ENCODE results near the gene RPIA.
"Not testable (repeated sequence)": the region's sequence is repeated elsewhere in the genome, so short reads cannot be mapped to it uniquely, and the experiment has no call there.

The RPIA gene

GRCh38 chr2:88691339-88692183 is at the start of gene RPIA:
TSS of gene RPIA (plus strand) at chr2:88691673. CDS start at chr2:88691699, 26 bp downstream.
- peak; percentile 96 to 97 for DNase-seq (ENCODE audit: low read depth in 1 of 2, low spot score in 1 of 2)

GRCh38 chr2:88642278-88642677 is 49.2 kb upstream of the RPIA start:
- no peak for DNase-seq (ENCODE audit: low read depth in 1 of 2, low spot score in 1 of 2)

GRCh38 chr2:88645291-88645882 is 46.1 kb upstream of the RPIA start:
- not testable (repeated sequence) for DNase-seq (ENCODE audit: low read depth in 1 of 2, low spot score in 1 of 2)

GRCh38 chr2:88651646-88652045 is 39.8 kb upstream of the RPIA start:
- no peak for DNase-seq (ENCODE audit: low read depth in 1 of 2, low spot score in 1 of 2)

GRCh38 chr2:88654714-88655113 is 36.8 kb upstream of the RPIA start:
- no peak for DNase-seq (ENCODE audit: low read depth in 1 of 2, low spot score in 1 of 2)

- no peak for DNase-seq (ENCODE audit: low read depth in 1 of 2, low spot score in 1 of 2)
Observed at GRCh38 chr2:88656690-88657089, 34.8 kb upstream of the RPIA start.

- DNase-seq (ENCODE audit: low read depth in 1 of 2, low spot score in 1 of 2): no peak
Observed at GRCh38 chr2:88657131-88657530, 34.3 kb upstream of the RPIA start.

GRCh38 chr2:88658326-88658725 is 33.1 kb upstream of the RPIA start:
- DNase-seq (ENCODE audit: low read depth in 1 of 2, low spot score in 1 of 2): no peak

GRCh38 chr2:88658881-88659537 is 32.5 kb upstream of the RPIA start:
- no peak for DNase-seq (ENCODE audit: low read depth in 1 of 2, low spot score in 1 of 2)

GRCh38 chr2:88659538-88659915 is 31.9 kb upstream of the RPIA start:
- DNase-seq (ENCODE audit: low read depth in 1 of 2, low spot score in 1 of 2): no peak

GRCh38 chr2:88660622-88661021 is 30.9 kb upstream of the RPIA start:
- DNase-seq (ENCODE audit: low read depth in 1 of 2, low spot score in 1 of 2): no peak

GRCh38 chr2:88666576-88666975 is 24.9 kb upstream of the RPIA start:
- no peak for DNase-seq (ENCODE audit: low read depth in 1 of 2, low spot score in 1 of 2)

- DNase-seq (ENCODE audit: low read depth in 1 of 2, low spot score in 1 of 2): no peak
Observed at GRCh38 chr2:88667219-88667618, 24.3 kb upstream of the RPIA start.

- DNase-seq (ENCODE audit: low read depth in 1 of 2, low spot score in 1 of 2): no peak
Observed at GRCh38 chr2:88668862-88669261, 22.6 kb upstream of the RPIA start.

GRCh38 chr2:88669482-88670214 is 21.8 kb upstream of the RPIA start:
- DNase-seq (ENCODE audit: low read depth in 1 of 2, low spot score in 1 of 2): no peak

- no peak for DNase-seq (ENCODE audit: low read depth in 1 of 2, low spot score in 1 of 2)
Observed at GRCh38 chr2:88671786-88672427, 19.6 kb upstream of the RPIA start.

- no peak for DNase-seq (ENCODE audit: low read depth in 1 of 2, low spot score in 1 of 2)
Observed at GRCh38 chr2:88673363-88673762, 18.1 kb upstream of the RPIA start.

- no peak for DNase-seq (ENCODE audit: low read depth in 1 of 2, low spot score in 1 of 2)
Observed at GRCh38 chr2:88680266-88680902, 11.1 kb upstream of the RPIA start.

- DNase-seq (ENCODE audit: low read depth in 1 of 2, low spot score in 1 of 2): no peak
Observed at GRCh38 chr2:88680916-88681315, 10.6 kb upstream of the RPIA start.

- no peak for DNase-seq (ENCODE audit: low read depth in 1 of 2, low spot score in 1 of 2)
Observed at GRCh38 chr2:88683160-88684021, 8.1 kb upstream of the RPIA start.
